ENCODE results near the gene SEC16B.

GRCh38 chr1:177995369-177995768, 25.5 kb upstream of the SEC16B start:
- TF ChIP-seq CTCF (tag by site-specific recombination; IDR thresholded peaks at IDR 0.05) = no peak
- no peak for TF ChIP-seq YY1 (tag by site-specific recombination; IDR thresholded peaks at IDR 0.05)
- TF ChIP-seq, protein P1, sequence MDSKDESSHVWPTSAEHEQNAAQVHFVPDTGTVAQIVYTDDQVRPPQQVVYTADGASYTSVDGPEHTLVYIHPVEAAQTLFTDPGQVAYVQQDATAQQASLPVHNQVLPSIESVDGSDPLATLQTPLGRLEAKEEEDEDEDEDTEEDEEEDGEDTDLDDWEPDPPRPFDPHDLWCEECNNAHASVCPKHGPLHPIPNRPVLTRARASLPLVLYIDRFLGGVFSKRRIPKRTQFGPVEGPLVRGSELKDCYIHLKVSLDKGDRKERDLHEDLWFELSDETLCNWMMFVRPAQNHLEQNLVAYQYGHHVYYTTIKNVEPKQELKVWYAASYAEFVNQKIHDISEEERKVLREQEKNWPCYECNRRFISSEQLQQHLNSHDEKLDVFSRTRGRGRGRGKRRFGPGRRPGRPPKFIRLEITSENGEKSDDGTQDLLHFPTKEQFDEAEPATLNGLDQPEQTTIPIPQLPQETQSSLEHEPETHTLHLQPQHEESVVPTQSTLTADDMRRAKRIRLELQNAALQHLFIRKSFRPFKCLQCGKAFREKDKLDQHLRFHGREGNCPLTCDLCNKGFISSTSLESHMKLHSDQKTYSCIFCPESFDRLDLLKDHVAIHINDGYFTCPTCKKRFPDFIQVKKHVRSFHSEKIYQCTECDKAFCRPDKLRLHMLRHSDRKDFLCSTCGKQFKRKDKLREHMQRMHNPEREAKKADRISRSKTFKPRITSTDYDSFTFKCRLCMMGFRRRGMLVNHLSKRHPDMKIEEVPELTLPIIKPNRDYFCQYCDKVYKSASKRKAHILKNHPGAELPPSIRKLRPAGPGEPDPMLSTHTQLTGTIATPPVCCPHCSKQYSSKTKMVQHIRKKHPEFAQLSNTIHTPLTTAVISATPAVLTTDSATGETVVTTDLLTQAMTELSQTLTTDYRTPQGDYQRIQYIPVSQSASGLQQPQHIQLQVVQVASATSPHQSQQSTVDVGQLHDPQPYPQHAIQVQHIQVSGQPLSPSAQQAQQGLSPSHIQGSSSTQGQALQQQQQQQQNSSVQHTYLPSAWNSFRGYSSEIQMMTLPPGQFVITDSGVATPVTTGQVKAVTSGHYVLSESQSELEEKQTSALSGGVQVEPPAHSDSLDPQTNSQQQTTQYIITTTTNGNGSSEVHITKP (tag by site-specific recombination; IDR thresholded peaks at IDR 0.05) = no peak
- TF ChIP-seq GLI4 (tag by site-specific recombination; IDR thresholded peaks at IDR 0.05) = no peak
- TF ChIP-seq SCRT1 (tag by site-specific recombination; IDR thresholded peaks at IDR 0.05; ENCODE audit: borderline replicate concordance) = no peak
- TF ChIP-seq ZNF596 (tag by site-specific recombination; IDR thresholded peaks at IDR 0.05) = no peak
- TF ChIP-seq, protein P2, sequence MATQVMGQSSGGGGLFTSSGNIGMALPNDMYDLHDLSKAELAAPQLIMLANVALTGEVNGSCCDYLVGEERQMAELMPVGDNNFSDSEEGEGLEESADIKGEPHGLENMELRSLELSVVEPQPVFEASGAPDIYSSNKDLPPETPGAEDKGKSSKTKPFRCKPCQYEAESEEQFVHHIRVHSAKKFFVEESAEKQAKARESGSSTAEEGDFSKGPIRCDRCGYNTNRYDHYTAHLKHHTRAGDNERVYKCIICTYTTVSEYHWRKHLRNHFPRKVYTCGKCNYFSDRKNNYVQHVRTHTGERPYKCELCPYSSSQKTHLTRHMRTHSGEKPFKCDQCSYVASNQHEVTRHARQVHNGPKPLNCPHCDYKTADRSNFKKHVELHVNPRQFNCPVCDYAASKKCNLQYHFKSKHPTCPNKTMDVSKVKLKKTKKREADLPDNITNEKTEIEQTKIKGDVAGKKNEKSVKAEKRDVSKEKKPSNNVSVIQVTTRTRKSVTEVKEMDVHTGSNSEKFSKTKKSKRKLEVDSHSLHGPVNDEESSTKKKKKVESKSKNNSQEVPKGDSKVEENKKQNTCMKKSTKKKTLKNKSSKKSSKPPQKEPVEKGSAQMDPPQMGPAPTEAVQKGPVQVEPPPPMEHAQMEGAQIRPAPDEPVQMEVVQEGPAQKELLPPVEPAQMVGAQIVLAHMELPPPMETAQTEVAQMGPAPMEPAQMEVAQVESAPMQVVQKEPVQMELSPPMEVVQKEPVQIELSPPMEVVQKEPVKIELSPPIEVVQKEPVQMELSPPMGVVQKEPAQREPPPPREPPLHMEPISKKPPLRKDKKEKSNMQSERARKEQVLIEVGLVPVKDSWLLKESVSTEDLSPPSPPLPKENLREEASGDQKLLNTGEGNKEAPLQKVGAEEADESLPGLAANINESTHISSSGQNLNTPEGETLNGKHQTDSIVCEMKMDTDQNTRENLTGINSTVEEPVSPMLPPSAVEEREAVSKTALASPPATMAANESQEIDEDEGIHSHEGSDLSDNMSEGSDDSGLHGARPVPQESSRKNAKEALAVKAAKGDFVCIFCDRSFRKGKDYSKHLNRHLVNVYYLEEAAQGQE (tag by site-specific recombination; IDR thresholded peaks at IDR 0.05) = no peak
- TF ChIP-seq MEIS1 (CRISPR knock-in tag; IDR thresholded peaks at IDR 0.05; ENCODE audit: borderline replicate concordance) = no peak
- TF ChIP-seq ZFHX2 (tag by site-specific recombination; conservative IDR thresholded peaks at IDR 0.05) = no peak

Measured in HEK293 (cell line).